ENCODE measurements around the gene FLNB. TPM values are rescaled to one million over a fixed set of nuclear protein-coding genes. Genes with fewer than 3 reads are reported as not detected.

FLNB gene
- total and polyA plus RNA-seq, 10 of the 15 experiments (the other 5 are each of a cell fraction or from before 2014, with no cell fraction given) = 13.6 to 51.8 (median 26.4) TPM

DNA sequence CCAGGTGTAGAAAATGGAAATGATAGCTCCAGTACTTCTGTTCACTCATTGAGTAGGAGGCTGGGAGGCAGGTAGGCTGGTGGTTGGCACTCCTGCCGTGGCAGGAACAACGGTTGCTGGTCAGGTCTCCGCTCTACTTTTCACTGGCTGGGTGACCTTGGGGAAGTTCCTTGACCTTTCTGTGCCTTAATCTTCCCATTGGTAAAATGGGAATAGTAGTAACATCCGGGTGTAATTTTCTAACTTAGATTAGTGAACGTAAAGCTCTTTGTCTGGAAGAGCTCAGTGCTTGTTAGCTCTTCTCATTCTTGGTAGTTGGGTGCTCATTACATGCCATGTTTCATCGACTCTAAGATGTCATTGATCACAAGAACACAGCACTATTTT lies 45.8 kb upstream of the FLNB start:
- Histone ChIP-seq H3K4me3 (no peak overlapping the region), H3K27ac (ENCODE audit: control insufficient read depth, insufficient read depth) (no peak overlapping the region), H3K4me2 (ENCODE audit: control insufficient read depth, insufficient read depth) (no peak overlapping the region), H3K27me3 (replicated peaks in 1 of 2; ENCODE audit: control insufficient read depth in 2 of 2, insufficient read depth in 2 of 2, low read length in 1 of 2) (no peaks in the 10 kb centered on the region), H4K20me1 (ENCODE audit: control insufficient read depth, insufficient read depth) (no peaks in the 10 kb centered on the region), H3K36me3 (ENCODE audit: control insufficient read depth in 2 of 2, insufficient read depth in 2 of 2, low read length in 1 of 2) (no peaks in the 10 kb centered on the region), H3K9ac (ENCODE audit: control insufficient read depth, insufficient read depth, low read length) (no peak overlapping the region), H3K4me1 (ENCODE audit: control insufficient read depth, insufficient read depth, low read length) (peaks cover 14% of the 10 kb centered on the region), H2AFZ (ENCODE audit: control insufficient read depth, low read depth, low read length) (no peak overlapping the region), H3K79me2 (ENCODE audit: control insufficient read depth, insufficient read depth, low read length) (no peaks in the 10 kb centered on the region), H3K9me3 (replicated peaks; ENCODE audit: control insufficient read depth, insufficient read depth, low read length) (no peaks in the 10 kb centered on the region; the same call in 2 of the 3 replicates)
- BruUV-seq (replicated peaks) = no TSS peak
- intact Hi-C loops (cut with micrococcal nuclease; ENCODE audit: unreplicated experiment) (loop anchor here (5.0 kb wide), 1 partner anchor 215 kb away; no protein-coding TSS in a partner anchor), in situ Hi-C loops (cut with MboI) (no loop called here)
- WGBS (ENCODE audit: insufficient coverage, insufficient replicate concordance, low lambda C conversion rate, missing lambda C conversion rate) = 60% methylated on average over 6 of the region's 6 CpGs
- ChIA-PET POLR2A (interaction anchor here (1.0 kb wide), 1 partner anchor 10 kb away, joined by 3 read pairs; no protein-coding TSS in a partner anchor), RAD21 (ENCODE audit: unreplicated experiment) (interaction anchor here (0.8 to 2.9 kb wide), 16 partner anchors 9 to 273 kb away, joined by 3 to 11 read pairs (median 3); no protein-coding TSS in a partner anchor), CTCF (interaction anchor here (0.8 to 5.7 kb wide), 27 partner anchors 8 to 565 kb away, joined by 3 to 21 read pairs (median 5); partner anchors contain the start of genes FLNB, HTD2 and RPP14), SMC1A (ENCODE audit: uncharacterized antibody, unreplicated experiment) (interaction anchor here (0.5 to 3.1 kb wide), 30 partner anchors 8 to 225 kb away, joined by 3 to 19 read pairs (median 4); no protein-coding TSS in a partner anchor)
- TF ChIP-seq BCL11A (IDR thresholded peaks at IDR 0.05; ENCODE audit: low read depth, low read length) = no peak
- no peak for TF ChIP-seq EGR1 (IDR thresholded peaks at IDR 0.05; ENCODE audit: borderline replicate concordance in 1 of 2, low read depth in 2 of 2, low read length in 2 of 2)
- TF ChIP-seq NRF1 (conservative IDR thresholded peaks at IDR 0.05; ENCODE audit: low read depth, low read length) = no peak
- TF ChIP-seq CREM (IDR thresholded peaks at IDR 0.05; ENCODE audit: low read depth) = no peak
- no peak for TF ChIP-seq SMC3 (IDR thresholded peaks at IDR 0.05; ENCODE audit: borderline replicate concordance, low read length)
- no peak for TF ChIP-seq SMAD5 (IDR thresholded peaks at IDR 0.05; ENCODE audit: low read depth)
- no peak for TF ChIP-seq TBL1XR1 (IDR thresholded peaks at IDR 0.05; ENCODE audit: low read depth, low read length)
- TF ChIP-seq CHD4 (IDR thresholded peaks at IDR 0.05) = no peak
- no peak for TF ChIP-seq RUNX3 (IDR thresholded peaks at IDR 0.05; ENCODE audit: low read length)
- TF ChIP-seq NR2C2 (IDR thresholded peaks at IDR 0.05; ENCODE audit: borderline replicate concordance, control insufficient read depth, insufficient read length, low read depth) = no peak
- DNase-seq (ENCODE audit: low read depth, low spot score) (no peak), FAIRE-seq (no peak), ATAC-seq (no peak)

All from GM12878 (cell line).